ENCODE measurements around the gene SHISAL1.

- TF ChIP-seq, protein P1, sequence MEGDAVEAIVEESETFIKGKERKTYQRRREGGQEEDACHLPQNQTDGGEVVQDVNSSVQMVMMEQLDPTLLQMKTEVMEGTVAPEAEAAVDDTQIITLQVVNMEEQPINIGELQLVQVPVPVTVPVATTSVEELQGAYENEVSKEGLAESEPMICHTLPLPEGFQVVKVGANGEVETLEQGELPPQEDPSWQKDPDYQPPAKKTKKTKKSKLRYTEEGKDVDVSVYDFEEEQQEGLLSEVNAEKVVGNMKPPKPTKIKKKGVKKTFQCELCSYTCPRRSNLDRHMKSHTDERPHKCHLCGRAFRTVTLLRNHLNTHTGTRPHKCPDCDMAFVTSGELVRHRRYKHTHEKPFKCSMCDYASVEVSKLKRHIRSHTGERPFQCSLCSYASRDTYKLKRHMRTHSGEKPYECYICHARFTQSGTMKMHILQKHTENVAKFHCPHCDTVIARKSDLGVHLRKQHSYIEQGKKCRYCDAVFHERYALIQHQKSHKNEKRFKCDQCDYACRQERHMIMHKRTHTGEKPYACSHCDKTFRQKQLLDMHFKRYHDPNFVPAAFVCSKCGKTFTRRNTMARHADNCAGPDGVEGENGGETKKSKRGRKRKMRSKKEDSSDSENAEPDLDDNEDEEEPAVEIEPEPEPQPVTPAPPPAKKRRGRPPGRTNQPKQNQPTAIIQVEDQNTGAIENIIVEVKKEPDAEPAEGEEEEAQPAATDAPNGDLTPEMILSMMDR (IDR thresholded peaks at IDR 0.05), result no peak
- TF ChIP-seq POLR2AphosphoS5 (IDR thresholded peaks at IDR 0.05) (no peak), POLR2A (IDR thresholded peaks at IDR 0.05) (no peak)
Observed at GRCh38 chr22:44331881-44332714, 19.3 kb upstream of the SHISAL1 start.
